ENCODE results near the gene CDH12.

DNA sequence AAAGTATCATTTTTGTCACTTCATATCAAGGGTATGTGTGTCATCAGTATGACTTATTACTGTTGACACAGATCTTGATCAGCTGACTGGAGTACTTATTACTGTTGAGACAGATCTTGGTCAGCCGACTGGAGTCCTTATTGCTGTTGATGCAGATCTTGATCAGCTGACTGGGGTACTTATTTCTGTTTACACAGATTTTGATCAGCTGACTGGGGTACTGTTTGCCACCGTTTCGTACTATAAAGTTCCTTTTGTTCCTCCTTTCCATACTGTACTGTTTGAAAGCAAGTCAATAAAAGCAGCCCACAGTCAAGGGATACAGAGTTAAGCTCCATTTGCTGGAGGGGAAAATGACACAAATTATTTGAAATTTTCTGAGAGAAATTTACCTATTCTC lies 347.3 kb downstream of the CDH12 start:
- TF ChIP-seq, protein P1, sequence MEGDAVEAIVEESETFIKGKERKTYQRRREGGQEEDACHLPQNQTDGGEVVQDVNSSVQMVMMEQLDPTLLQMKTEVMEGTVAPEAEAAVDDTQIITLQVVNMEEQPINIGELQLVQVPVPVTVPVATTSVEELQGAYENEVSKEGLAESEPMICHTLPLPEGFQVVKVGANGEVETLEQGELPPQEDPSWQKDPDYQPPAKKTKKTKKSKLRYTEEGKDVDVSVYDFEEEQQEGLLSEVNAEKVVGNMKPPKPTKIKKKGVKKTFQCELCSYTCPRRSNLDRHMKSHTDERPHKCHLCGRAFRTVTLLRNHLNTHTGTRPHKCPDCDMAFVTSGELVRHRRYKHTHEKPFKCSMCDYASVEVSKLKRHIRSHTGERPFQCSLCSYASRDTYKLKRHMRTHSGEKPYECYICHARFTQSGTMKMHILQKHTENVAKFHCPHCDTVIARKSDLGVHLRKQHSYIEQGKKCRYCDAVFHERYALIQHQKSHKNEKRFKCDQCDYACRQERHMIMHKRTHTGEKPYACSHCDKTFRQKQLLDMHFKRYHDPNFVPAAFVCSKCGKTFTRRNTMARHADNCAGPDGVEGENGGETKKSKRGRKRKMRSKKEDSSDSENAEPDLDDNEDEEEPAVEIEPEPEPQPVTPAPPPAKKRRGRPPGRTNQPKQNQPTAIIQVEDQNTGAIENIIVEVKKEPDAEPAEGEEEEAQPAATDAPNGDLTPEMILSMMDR (IDR thresholded peaks at IDR 0.05 in 2 of 3, conservative IDR thresholded peaks at IDR 0.05 in 1 of 3; ENCODE audit: borderline replicate concordance in 1 of 3, insufficient read depth in 1 of 3, low read depth in 2 of 3, low read length in 2 of 3) = no peak
- no peak for TF ChIP-seq SRF (IDR thresholded peaks at IDR 0.05; ENCODE audit: low read depth)
- no peak for TF ChIP-seq EZH2 (IDR thresholded peaks at IDR 0.05)
- TF ChIP-seq YY1 (IDR thresholded peaks at IDR 0.05; ENCODE audit: extremely low read depth, insufficient replicate concordance, low read depth, low read length) = no peak
- no peak for TF ChIP-seq EGR1 (IDR thresholded peaks at IDR 0.05; ENCODE audit: low read depth)
- TF ChIP-seq POLR2A (IDR thresholded peaks at IDR 0.05; ENCODE audit: borderline replicate concordance, extremely low read depth, insufficient read depth, insufficient read length) = no peak
- TF ChIP-seq POLR2AphosphoS5 (IDR thresholded peaks at IDR 0.05; ENCODE audit: low read depth, low read length) = no peak
- no peak for TF ChIP-seq SP1 (IDR thresholded peaks at IDR 0.05; ENCODE audit: low read depth)
- TF ChIP-seq ELF1 (IDR thresholded peaks at IDR 0.05; ENCODE audit: borderline replicate concordance, low read depth) = no peak
- TF ChIP-seq, protein P2, sequence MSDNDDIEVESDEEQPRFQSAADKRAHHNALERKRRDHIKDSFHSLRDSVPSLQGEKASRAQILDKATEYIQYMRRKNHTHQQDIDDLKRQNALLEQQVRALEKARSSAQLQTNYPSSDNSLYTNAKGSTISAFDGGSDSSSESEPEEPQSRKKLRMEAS (IDR thresholded peaks at IDR 0.05) = no peak
- no peak for TF ChIP-seq FOSL1 (IDR thresholded peaks at IDR 0.05; ENCODE audit: low read depth)
- TF ChIP-seq, protein P3, sequence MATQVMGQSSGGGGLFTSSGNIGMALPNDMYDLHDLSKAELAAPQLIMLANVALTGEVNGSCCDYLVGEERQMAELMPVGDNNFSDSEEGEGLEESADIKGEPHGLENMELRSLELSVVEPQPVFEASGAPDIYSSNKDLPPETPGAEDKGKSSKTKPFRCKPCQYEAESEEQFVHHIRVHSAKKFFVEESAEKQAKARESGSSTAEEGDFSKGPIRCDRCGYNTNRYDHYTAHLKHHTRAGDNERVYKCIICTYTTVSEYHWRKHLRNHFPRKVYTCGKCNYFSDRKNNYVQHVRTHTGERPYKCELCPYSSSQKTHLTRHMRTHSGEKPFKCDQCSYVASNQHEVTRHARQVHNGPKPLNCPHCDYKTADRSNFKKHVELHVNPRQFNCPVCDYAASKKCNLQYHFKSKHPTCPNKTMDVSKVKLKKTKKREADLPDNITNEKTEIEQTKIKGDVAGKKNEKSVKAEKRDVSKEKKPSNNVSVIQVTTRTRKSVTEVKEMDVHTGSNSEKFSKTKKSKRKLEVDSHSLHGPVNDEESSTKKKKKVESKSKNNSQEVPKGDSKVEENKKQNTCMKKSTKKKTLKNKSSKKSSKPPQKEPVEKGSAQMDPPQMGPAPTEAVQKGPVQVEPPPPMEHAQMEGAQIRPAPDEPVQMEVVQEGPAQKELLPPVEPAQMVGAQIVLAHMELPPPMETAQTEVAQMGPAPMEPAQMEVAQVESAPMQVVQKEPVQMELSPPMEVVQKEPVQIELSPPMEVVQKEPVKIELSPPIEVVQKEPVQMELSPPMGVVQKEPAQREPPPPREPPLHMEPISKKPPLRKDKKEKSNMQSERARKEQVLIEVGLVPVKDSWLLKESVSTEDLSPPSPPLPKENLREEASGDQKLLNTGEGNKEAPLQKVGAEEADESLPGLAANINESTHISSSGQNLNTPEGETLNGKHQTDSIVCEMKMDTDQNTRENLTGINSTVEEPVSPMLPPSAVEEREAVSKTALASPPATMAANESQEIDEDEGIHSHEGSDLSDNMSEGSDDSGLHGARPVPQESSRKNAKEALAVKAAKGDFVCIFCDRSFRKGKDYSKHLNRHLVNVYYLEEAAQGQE (IDR thresholded peaks at IDR 0.05; ENCODE audit: low read depth) = no peak
- TF ChIP-seq, protein P4, sequence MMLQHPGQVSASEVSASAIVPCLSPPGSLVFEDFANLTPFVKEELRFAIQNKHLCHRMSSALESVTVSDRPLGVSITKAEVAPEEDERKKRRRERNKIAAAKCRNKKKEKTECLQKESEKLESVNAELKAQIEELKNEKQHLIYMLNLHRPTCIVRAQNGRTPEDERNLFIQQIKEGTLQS (IDR thresholded peaks at IDR 0.05) = no peak
